Sigmoid colon (tissue), 7 donors: ENCODE data around the gene MICAL2. TPM values are rescaled to one million over a fixed set of nuclear protein-coding genes. Genes with fewer than 3 reads are reported as not detected.

Source experiments
- DNase-seq: peaks from one replicate; pipeline ENCODE4 v3.0.0-alpha.2; 2019
- H3K27ac ChIP-seq, 4 donors: fragments of 200-600 bp; sonication (generic); one replicate each; pipeline ENCODE4 v1.5.1; 2016 to 2019; ENCODE audit warnings: mild to moderate bottlenecking in 1 of 4
- H3K27me3 ChIP-seq, 3 donors: fragments of 200-600 bp; sonication (generic); one replicate each; pipeline ENCODE4 v1.5.1; 2019; ENCODE audit warnings: mild to moderate bottlenecking in 1 of 3
- H3K36me3 ChIP-seq, 4 donors: fragments of 200-600 bp; sonication (generic); one replicate each; pipeline ENCODE4 v1.5.1; 2016 to 2019
- H3K4me1 ChIP-seq, 4 donors: fragments of 200-600 bp; sonication (generic); one replicate each; pipeline ENCODE4 v1.5.1; 2017 to 2019
- H3K4me3 ChIP-seq, 4 donors: fragments of 200-600 bp; sonication (generic); one replicate each; pipeline ENCODE4 v1.5.1; 2017 to 2019; ENCODE audit warnings: mild to moderate bottlenecking in 2 of 4, moderate library complexity in 1 of 4
- H3K9me3 ChIP-seq, 4 donors: fragments of 200-600 bp in 3 of 4; sonication (generic) in 3 of 4; one replicate each; pipeline versions ENCODE4 v1.5.1 to v1.6.1; 2013 to 2019
- EP300 ChIP-seq, 4 donors: sonication (generic); formaldehyde crosslinking; IDR thresholded peaks; one replicate each; pipeline ENCODE4 v1.6.1; 2017; ENCODE audit warnings: antibody characterized with exemption in 4 of 4
- POLR2A ChIP-seq, 2 donors: fragments of 450-650 bp; IDR thresholded peaks; one replicate each; pipeline ENCODE4 v1.6.1; 2016; ENCODE audit warnings: antibody characterized with exemption in 2 of 2, mild to moderate bottlenecking in 2 of 2, moderate library complexity in 2 of 2
- POLR2AphosphoS5 ChIP-seq, 4 donors: sonication (generic); formaldehyde crosslinking; IDR thresholded peaks; one replicate each; pipeline ENCODE4 v1.6.1; 2017; ENCODE audit warnings: antibody characterized with exemption in 4 of 4
- WGBS, 2 donors: extraction: QIAGEN DNeasy Blood & Tissue Kit; methylation state at CpG; one replicate each; pipeline ENCODE4 v1.1.7; 2013; 5-methylcytosine and 5-hydroxymethylcytosine counted together
- intact Hi-C: fragments of 100-400 bp; cut with DNase I; formaldehyde crosslinking; loops from one replicate; pipeline ENCODE4 v1.15.1; 2023
- polyA plus RNA-seq, 3 donors: library from polyadenylated mRNA; stranded (reverse); fragments of 200-250 nt; gene quantifications; one replicate each; pipeline ENCODE4 v1.2.3, GENCODE V29; 2013
- total RNA-seq, 4 donors: library from RNA; depleted of rRNA; stranded (reverse); fragments of >200 nt; gene quantifications; one replicate each; pipeline ENCODE4 v1.1.0, GENCODE V29; 2016
- TF ChIP-seq, protein P1 (sequence below), 4 experiments: fragments of 450-650 bp in 3 of 4; fragments of 200-600 bp in 1 of 4; IDR thresholded peaks; one replicate each; pipeline ENCODE4 v1.5.1; 2016 to 2019; ENCODE audit warnings: antibody characterized with exemption in 4 of 4, mild to moderate bottlenecking in 3 of 4, moderate library complexity in 2 of 4
- donor health status: healthy with polysubstance abuse.
- donor health status: Bipolar disorder and iron deficiency.
- donor health status: healthy.

MICAL2 gene
- total and polyA plus RNA-seq, 7 donors: 36.6 to 145 (median 115) TPM

DNA sequence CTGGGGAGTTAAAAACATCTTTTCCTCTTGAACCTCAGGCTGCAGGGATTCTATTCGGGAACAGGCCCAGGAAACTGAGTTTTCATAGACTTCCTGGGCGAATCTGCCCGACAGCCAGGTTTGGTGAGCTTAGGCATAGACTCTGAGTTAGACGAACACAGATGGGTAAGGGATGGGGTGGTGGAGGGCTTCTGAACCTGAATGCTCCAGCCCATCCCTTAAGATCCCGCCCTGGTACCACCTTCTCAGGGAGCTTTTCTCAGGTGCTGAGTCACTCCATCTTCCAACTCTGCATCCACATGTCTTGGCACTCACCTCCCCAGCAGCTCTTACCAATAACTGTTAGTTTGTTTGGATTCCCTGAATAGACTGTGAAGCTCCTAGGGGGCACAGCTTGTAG is 37.4 kb downstream of the MICAL2 start:
- Histone ChIP-seq H3K27me3 (no peaks in the 10 kb centered on the region), H3K36me3 (no peaks in the 10 kb centered on the region), H3K4me3 (no peak overlapping the region), H3K27ac (peak overlapping the region in 2 of 4 donors; percentile 29 to 43), H3K9me3 (no peaks in the 10 kb centered on the region), H3K4me1 (peaks cover 0 to 36% (median 23%) of the 10 kb centered on the region in 4 donors)
- intact Hi-C loops: no loop called here
- WGBS, 2 donors: 75 to 88% methylated on average over 5 of the region's 5 CpGs
- no peak for TF ChIP-seq POLR2A (IDR thresholded peaks at IDR 0.05)
- TF ChIP-seq, protein P1, sequence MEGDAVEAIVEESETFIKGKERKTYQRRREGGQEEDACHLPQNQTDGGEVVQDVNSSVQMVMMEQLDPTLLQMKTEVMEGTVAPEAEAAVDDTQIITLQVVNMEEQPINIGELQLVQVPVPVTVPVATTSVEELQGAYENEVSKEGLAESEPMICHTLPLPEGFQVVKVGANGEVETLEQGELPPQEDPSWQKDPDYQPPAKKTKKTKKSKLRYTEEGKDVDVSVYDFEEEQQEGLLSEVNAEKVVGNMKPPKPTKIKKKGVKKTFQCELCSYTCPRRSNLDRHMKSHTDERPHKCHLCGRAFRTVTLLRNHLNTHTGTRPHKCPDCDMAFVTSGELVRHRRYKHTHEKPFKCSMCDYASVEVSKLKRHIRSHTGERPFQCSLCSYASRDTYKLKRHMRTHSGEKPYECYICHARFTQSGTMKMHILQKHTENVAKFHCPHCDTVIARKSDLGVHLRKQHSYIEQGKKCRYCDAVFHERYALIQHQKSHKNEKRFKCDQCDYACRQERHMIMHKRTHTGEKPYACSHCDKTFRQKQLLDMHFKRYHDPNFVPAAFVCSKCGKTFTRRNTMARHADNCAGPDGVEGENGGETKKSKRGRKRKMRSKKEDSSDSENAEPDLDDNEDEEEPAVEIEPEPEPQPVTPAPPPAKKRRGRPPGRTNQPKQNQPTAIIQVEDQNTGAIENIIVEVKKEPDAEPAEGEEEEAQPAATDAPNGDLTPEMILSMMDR (IDR thresholded peaks at IDR 0.05): no peak
- no peak for TF ChIP-seq POLR2AphosphoS5 (IDR thresholded peaks at IDR 0.05)
- DNase-seq: no peak

DNA sequence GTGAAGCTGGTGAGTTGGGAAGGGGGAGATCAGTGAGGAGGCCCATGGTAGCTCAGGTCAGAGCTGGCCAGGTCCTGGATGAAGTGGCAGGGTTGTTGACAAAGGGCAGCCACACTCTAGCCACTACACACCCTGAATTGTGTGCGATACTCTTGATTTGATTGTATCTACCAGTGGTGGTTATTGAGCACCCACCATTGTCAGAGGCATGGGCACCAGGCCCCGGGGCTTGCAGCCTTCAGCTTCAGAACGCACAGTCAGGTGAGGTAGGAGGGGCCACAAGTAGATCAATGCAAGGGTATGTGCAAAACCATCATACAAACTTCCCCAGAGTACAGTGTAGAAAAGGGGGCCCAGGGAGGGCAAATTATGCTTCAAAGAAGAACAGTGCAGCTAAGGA is 38.1 kb downstream of the MICAL2 start:
- no peak for DNase-seq
- TF ChIP-seq POLR2A (IDR thresholded peaks at IDR 0.05) (no peak), EP300 (IDR thresholded peaks at IDR 0.05) (no peak), POLR2AphosphoS5 (IDR thresholded peaks at IDR 0.05) (no peak)
- TF ChIP-seq, protein P1 (IDR thresholded peaks at IDR 0.05): no peak
- Histone ChIP-seq H3K4me1 (peaks cover 0 to 30% (median 17%) of the 10 kb centered on the region in 4 donors), H3K27ac (peak overlapping the region in 3 of 4 donors; percentile 11 to 43 (median 29)), H3K4me3 (no peak overlapping the region), H3K9me3 (no peaks in the 10 kb centered on the region), H3K27me3 (no peaks in the 10 kb centered on the region), H3K36me3 (peaks cover 0 to 4% (median 0%) of the 10 kb centered on the region in 4 donors)
- intact Hi-C loops: no loop called here
- WGBS, 2 donors: 88 to 96% methylated on average over 3 of the region's 3 CpGs

DNA sequence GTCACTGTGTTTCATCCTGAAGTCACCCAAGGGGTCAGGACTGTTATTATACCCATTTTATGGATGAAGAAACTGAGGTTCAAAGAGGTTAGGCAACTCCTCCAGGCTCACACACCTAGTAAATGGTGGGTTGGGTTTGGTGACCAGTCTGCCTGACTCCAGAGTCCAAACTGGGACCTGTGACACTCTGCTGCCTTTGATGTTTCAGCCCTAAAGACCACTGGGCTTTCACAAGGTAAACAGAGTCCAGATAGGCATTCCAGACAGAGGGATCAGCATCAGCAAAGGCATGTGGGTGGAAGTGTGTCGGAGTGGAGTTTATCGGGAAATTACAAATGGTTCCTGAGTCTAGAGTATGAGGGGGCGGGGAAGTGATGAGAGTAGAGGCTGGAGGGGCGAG is 38.5 kb downstream of the MICAL2 start:
- peak overlapping the region in 3 of 4 donors; percentile 11 to 43 (median 29) for H3K27ac ChIP-seq
- peaks cover 0 to 9% (median 0%) of the 10 kb centered on the region in 4 donors for H3K36me3 ChIP-seq
- intact Hi-C loops: no loop called here
- 92 to 95% methylated on average over 4 of the region's 4 CpGs for WGBS, 2 donors
- H3K9me3 ChIP-seq: no peaks in the 10 kb centered on the region
- DNase-seq: no peak
- TF ChIP-seq, protein P1 (IDR thresholded peaks at IDR 0.05): no peak
- TF ChIP-seq POLR2A (IDR thresholded peaks at IDR 0.05) (no peak), EP300 (IDR thresholded peaks at IDR 0.05) (no peak), POLR2AphosphoS5 (IDR thresholded peaks at IDR 0.05) (no peak)
- peaks cover 0 to 25% (median 12%) of the 10 kb centered on the region in 4 donors for H3K4me1 ChIP-seq
- H3K27me3 ChIP-seq: no peaks in the 10 kb centered on the region
- no peak overlapping the region for H3K4me3 ChIP-seq

DNA sequence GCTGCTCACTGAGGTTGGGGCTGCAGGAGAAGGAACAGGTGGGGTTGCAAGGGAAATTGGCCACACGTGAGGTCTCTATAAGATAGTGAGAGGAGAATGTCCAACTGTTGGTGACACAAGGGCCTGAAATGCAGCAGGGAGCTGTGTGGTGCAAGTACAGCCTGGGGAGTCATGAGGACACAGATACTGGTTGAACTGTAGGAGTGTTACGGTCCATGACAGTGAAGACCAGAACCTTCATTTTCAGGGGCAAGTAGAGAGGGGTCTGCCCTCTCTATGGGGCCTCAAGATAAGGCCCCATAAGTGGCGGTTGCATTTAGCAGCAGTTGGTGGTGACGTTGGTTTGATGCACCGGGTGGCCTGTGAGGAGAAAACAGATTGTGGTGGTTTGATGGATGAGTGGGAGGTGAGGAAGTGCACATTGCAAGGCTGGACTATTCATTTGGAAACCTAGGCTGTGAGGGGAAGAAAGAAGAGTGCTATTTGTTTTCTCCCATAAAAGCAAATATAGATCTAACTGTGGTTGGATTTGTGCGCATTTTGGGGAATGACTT is 39.4 kb downstream of the MICAL2 start:
- Histone ChIP-seq H3K4me1 (peaks cover 0 to 17% (median 4%) of the 10 kb centered on the region in 4 donors), H3K27ac (peak overlapping the region in 2 of 4 donors; percentile 11 to 43), H3K4me3 (no peak overlapping the region), H3K36me3 (peaks cover 0 to 17% (median 0%) of the 10 kb centered on the region in 4 donors), H3K9me3 (no peaks in the 10 kb centered on the region), H3K27me3 (no peaks in the 10 kb centered on the region)
- no peak for DNase-seq
- TF ChIP-seq EP300 (IDR thresholded peaks at IDR 0.05) (no peak), POLR2AphosphoS5 (IDR thresholded peaks at IDR 0.05) (no peak), POLR2A (IDR thresholded peaks at IDR 0.05) (no peak)
- TF ChIP-seq, protein P1 (IDR thresholded peaks at IDR 0.05): no peak
- intact Hi-C loops: no loop called here
- 64 to 84% methylated on average over 6 of the region's 6 CpGs for WGBS, 2 donors
